Thyroid gland (tissue), 4 donors: Measurements from ENCODE around the gene AP1S1.

Source experiments
- POLR2A ChIP-seq, 2 donors: fragments of 450-650 bp; IDR thresholded peaks; one replicate each; pipeline ENCODE4 v1.6.1; 2017; ENCODE audit warnings: antibody characterized with exemption in 2 of 2, mild to moderate bottlenecking in 2 of 2, moderate library complexity in 1 of 2
- TF ChIP-seq, protein P1 (sequence below), 6 experiments: fragments of 200-600 bp in 3 of 6; fragments of 450-650 bp in 3 of 6; sonication (generic) in 3 of 6; IDR thresholded peaks; one replicate each; pipeline ENCODE4 v1.5.1; 2016 to 2019; ENCODE audit warnings: antibody characterized with exemption in 6 of 6, mild to moderate bottlenecking in 2 of 6, inconsistent platforms in 1 of 6, moderate library complexity in 1 of 6

DNA sequence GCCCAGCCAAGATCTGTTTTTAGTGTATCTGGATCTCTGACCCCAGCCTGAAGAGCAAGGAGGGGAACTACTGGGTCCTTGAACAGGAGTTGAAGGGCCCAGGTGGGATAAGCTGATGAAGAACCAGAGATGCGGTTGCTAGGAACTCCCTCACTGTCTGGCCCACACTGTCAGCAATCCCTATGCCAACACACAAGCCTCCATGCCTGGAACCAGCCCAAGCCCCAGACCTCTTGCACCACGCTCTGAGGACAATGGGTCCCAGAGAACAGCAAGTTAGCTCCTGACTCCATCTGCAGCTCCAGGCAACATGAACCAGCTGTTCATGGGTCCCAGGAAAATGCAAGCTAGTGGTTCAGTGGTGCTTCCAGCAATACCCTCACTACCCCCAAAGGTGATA is 23.4 kb downstream of the AP1S1 start:
- TF ChIP-seq, protein P1, sequence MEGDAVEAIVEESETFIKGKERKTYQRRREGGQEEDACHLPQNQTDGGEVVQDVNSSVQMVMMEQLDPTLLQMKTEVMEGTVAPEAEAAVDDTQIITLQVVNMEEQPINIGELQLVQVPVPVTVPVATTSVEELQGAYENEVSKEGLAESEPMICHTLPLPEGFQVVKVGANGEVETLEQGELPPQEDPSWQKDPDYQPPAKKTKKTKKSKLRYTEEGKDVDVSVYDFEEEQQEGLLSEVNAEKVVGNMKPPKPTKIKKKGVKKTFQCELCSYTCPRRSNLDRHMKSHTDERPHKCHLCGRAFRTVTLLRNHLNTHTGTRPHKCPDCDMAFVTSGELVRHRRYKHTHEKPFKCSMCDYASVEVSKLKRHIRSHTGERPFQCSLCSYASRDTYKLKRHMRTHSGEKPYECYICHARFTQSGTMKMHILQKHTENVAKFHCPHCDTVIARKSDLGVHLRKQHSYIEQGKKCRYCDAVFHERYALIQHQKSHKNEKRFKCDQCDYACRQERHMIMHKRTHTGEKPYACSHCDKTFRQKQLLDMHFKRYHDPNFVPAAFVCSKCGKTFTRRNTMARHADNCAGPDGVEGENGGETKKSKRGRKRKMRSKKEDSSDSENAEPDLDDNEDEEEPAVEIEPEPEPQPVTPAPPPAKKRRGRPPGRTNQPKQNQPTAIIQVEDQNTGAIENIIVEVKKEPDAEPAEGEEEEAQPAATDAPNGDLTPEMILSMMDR (IDR thresholded peaks at IDR 0.05): no peak
- TF ChIP-seq POLR2A (IDR thresholded peaks at IDR 0.05): no peak
